Ascending aorta (tissue), 2 donors: ENCODE data around the gene ZNF383. TPM values are rescaled to one million over a fixed set of nuclear protein-coding genes. Genes with fewer than 3 reads are reported as not detected.
"Not testable (repeated sequence)": the region's sequence is repeated elsewhere in the genome, so short reads cannot be mapped to it uniquely, and the experiment has no call there.

Experiments used
- DNase-seq, 2 donors: peaks; one replicate each; pipeline ENCODE4 v3.0.0-alpha.2; 2019; ENCODE audit warnings: low spot score in 2 of 2
- H3K27ac ChIP-seq, 2 donors: fragments of 200-600 bp; sonication (generic); one replicate each; pipeline ENCODE4 v1.5.1; 2016 to 2017; ENCODE audit warnings: mild to moderate bottlenecking in 1 of 2
- H3K27me3 ChIP-seq: fragments of 200-600 bp; sonication (generic); one replicate; pipeline ENCODE4 v1.5.1; 2017
- H3K36me3 ChIP-seq, 2 donors: fragments of 200-600 bp; sonication (generic); one replicate each; pipeline ENCODE4 v1.5.1; 2016
- H3K4me1 ChIP-seq, 2 donors: fragments of 200-600 bp; sonication (generic); one replicate each; pipeline ENCODE4 v1.5.1; 2016 to 2017; ENCODE audit warnings: mild to moderate bottlenecking in 1 of 2
- H3K4me3 ChIP-seq, 2 donors: fragments of 200-600 bp; sonication (generic); one replicate each; pipeline ENCODE4 v1.5.1; 2016 to 2017; ENCODE audit warnings: mild to moderate bottlenecking in 1 of 2
- H3K9me3 ChIP-seq, 2 donors: fragments of 200-600 bp; sonication (generic); one replicate each; pipeline ENCODE4 v1.5.1; 2016
- intact Hi-C: fragments of 100-400 bp; cut with DNase I; formaldehyde crosslinking; loops from one replicate; pipeline ENCODE4 v1.15.1; 2023
- total RNA-seq: library from RNA; depleted of rRNA; stranded (reverse); fragments of >200 nt; gene quantifications from one replicate; pipeline ENCODE4 v1.1.0, GENCODE V29; 2016
- TF ChIP-seq, protein P1 (sequence below), 3 experiments: fragments of 200-600 bp in 2 of 3; fragments of 450-650 bp in 1 of 3; sonication (generic) in 2 of 3; IDR thresholded peaks; one replicate each; pipeline ENCODE4 v1.5.1; 2016 to 2019; ENCODE audit warnings: antibody characterized with exemption in 3 of 3, mild to moderate bottlenecking in 1 of 3, moderate library complexity in 1 of 3

ZNF383 gene
- total RNA-seq, 1 donor from 2014 or later = 6.9 TPM

DNA sequence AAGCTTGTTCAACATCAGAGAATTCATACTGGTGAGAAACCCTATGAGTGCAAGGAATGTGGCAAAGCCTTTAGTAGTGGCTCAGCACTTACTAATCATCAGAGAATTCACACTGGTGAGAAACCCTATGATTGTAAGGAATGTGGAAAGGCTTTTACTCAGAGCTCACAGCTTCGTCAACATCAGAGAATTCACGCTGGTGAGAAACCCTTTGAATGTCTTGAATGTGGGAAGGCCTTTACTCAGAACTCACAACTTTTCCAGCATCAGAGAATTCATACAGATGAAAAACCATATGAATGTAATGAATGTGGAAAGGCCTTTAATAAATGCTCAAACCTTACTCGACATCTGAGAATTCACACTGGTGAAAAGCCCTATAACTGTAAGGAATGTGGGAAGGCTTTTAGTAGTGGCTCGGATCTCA lies 25.2 kb downstream of the ZNF383 start:
- Histone ChIP-seq H3K36me3 (peaks cover 75 to 86% of the 10 kb centered on the region in 2 donors), H3K4me3 (no peak overlapping the region), H3K27me3 (no peaks in the 10 kb centered on the region), H3K9me3 (peaks cover 91 to 100% of the 10 kb centered on the region in 2 donors), H3K27ac (no peak overlapping the region), H3K4me1 (no peaks in the 10 kb centered on the region)
- no peak for DNase-seq
- intact Hi-C loops = no loop called here
- TF ChIP-seq, protein P1, sequence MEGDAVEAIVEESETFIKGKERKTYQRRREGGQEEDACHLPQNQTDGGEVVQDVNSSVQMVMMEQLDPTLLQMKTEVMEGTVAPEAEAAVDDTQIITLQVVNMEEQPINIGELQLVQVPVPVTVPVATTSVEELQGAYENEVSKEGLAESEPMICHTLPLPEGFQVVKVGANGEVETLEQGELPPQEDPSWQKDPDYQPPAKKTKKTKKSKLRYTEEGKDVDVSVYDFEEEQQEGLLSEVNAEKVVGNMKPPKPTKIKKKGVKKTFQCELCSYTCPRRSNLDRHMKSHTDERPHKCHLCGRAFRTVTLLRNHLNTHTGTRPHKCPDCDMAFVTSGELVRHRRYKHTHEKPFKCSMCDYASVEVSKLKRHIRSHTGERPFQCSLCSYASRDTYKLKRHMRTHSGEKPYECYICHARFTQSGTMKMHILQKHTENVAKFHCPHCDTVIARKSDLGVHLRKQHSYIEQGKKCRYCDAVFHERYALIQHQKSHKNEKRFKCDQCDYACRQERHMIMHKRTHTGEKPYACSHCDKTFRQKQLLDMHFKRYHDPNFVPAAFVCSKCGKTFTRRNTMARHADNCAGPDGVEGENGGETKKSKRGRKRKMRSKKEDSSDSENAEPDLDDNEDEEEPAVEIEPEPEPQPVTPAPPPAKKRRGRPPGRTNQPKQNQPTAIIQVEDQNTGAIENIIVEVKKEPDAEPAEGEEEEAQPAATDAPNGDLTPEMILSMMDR (IDR thresholded peaks at IDR 0.05) = no peak

DNA sequence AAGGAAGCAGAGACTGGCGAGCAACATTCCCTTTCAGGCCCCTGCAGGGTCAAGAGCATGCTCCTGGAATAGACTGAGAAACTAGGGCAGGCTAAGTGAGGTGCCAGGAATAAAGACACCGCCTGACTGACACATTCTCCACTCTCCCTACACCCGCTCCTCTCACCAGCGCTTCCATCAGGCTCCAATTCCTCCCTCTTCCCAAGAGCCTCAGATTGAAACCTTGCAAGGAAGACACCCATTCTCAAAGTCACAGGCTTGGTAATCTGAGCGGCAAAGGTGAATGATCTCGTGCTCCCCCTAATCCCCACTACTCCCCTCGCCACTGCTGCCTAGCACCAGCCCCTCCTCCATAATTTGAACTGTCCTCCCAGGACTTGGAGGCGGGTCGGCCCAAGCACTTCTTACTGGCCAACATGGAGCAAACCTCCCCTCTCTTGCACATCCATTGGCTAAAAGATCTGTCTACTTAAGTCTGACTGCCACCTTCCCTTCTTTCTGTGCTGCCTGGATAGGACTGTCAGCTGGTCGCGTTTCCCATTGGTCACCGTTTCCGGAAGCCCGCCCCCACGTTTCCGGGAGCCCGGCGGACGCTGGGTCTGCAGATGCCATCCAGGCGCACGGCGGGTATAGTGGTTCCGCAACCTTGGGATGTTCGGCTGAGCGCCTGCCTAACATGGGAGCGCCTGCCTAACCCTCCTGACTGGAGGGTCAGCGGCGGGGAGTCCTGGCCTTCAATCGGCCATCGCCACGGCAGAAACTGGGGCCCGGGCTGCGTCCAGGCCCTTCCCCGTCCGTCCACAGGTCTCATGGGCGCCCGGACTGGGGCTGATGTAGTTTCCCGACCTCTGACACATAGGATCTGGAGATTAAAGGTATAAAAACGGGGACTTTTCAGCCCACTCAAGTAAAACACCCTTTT lies 33.6 kb downstream of the ZNF383 start:
- Histone ChIP-seq H3K27ac (no peak overlapping the region), H3K36me3 (peaks cover 0 to 2% of the 10 kb centered on the region in 2 donors), H3K4me1 (no peaks in the 10 kb centered on the region), H3K9me3 (peaks cover 51 to 87% of the 10 kb centered on the region in 2 donors), H3K4me3 (peak overlapping the region; percentile 50 to 57), H3K27me3 (no peaks in the 10 kb centered on the region)
- intact Hi-C loops = no loop called here
- TF ChIP-seq, protein P1 (IDR thresholded peaks at IDR 0.05) = no peak
- DNase-seq = peak; percentile 10 to 72

DNA sequence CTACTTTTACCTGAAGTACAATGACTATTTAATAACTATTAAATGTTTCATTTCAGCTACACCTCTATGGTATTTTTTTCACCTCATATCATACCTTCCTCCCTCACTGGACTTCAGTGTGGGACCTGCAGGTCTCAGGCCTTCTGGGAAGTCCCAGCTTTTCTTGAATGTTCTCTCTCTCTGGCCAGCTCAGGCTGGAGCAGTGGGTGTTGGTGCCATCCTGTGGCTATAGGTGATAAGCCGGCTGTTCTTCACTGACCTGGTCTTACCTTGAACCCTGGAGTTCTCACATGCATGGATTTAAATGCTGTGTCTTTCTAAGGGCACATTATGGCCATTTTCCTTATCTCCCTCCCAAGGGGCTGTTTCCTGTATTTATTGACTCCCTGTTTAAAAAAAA lies 45.0 kb downstream of the ZNF383 start:
- H3K36me3 ChIP-seq, H3K4me3 ChIP-seq, H3K27ac ChIP-seq, DNase-seq, H3K4me1 ChIP-seq, H3K27me3 ChIP-seq, H3K9me3 ChIP-seq, intact Hi-C loops: not testable (repeated sequence)

DNA sequence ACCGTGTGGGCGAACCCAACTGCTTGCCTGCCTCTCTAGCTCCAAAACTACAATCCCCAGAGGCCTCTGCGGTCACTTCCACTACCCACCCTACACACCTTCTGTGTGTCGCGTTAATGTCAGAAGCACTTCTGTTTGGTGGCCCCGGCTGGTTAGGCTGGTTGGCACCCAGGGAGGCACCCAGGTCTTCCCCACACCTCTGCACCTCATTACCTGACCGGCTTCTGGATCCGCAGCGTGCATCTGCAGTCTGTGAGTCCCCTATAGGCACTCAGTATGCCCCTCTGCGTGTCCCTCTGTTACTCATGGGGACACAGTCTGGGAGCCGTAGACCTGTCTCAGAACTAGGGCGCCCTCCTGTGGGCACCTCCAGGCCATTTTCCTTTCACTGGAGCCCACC lies 49.0 kb downstream of the ZNF383 start:
- H3K4me3 ChIP-seq, DNase-seq, H3K9me3 ChIP-seq, H3K27me3 ChIP-seq, H3K27ac ChIP-seq, H3K4me1 ChIP-seq, H3K36me3 ChIP-seq, intact Hi-C loops: not testable (repeated sequence)

DNA sequence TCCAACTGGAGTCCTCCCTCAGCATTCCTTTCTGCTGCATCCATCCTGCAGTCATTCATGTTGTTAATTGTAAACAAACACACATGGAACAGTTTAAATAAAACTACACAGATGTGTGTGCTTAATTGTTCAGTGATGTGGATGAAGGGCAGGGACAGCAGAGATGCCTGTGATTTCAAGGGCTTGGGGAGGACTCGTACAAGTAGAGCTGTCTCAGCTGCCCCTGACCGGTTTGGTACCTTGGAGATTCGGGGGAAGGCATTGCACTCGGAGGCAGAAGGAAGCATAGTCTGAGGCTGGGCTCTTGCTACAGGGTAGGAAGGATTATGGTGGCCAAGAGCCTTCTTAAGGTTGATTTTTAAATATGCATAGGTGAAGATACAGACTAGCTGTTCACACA lies 49.7 kb downstream of the ZNF383 start:
- H3K4me1 ChIP-seq, H3K36me3 ChIP-seq, H3K4me3 ChIP-seq, DNase-seq, H3K27me3 ChIP-seq, H3K9me3 ChIP-seq, intact Hi-C loops, H3K27ac ChIP-seq: not testable (repeated sequence)

DNA sequence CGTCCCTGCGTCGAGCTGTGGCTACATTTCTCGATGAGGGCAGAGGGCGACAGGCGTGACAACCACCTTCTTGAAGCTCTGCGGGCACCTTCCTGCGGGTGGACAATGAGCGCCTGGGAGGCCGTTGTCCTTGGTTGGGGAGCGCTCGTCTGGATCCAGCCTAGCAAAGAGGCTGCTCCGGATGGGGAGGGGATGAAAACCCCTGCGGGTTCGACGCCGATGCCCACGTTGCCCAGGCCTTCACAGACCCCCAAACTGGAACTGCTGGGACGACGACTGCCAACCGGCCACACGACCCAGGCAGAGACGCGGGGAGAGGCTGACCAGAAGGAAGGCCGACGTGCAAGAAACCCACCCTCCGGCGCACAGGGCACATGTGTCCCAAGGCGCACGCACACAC lies 62.6 kb downstream of the ZNF383 start:
- H3K36me3 ChIP-seq, H3K27me3 ChIP-seq, DNase-seq, H3K9me3 ChIP-seq, intact Hi-C loops, H3K27ac ChIP-seq, H3K4me3 ChIP-seq, H3K4me1 ChIP-seq: not testable (repeated sequence)

DNA sequence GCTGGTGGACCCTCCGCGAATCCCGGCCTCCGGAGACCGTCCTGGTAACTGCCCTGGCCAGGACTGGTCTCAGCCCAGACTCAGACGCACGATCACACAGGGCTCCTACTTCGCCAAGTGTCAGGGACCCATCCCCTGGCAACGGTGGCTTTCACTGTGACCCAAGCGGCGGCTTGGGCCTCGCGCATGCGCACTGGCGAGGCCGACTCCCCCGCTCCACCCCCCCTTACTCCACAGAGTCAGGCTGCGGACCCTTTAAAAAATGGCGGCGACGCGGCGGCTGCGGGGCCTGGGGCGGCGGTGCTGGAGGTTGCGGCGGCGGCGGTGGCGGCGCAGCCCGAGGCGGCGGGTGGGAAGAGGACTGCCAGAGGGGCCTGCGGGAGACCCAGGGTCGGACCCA lies 66.0 kb downstream of the ZNF383 start:
- DNase-seq, H3K9me3 ChIP-seq, H3K27ac ChIP-seq, H3K4me1 ChIP-seq, H3K36me3 ChIP-seq, H3K4me3 ChIP-seq, intact Hi-C loops, H3K27me3 ChIP-seq: not testable (repeated sequence)

DNA sequence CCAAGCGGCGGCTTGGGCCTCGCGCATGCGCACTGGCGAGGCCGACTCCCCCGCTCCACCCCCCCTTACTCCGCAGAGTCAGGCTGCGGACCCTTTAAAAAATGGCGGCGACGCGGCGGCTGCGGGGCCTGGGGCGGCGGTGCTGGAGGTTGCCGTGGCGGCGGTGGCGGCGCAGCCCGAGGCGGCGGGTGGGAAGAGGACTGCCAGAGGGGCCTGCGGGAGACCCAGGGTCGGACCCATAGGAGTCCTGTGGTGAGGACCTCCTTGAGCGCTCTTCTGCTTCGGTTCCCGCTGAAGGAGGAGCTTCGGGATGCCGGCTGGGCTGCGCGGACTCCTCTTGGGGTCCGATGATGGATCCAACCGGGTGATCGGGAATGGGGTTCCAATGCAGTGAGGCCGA lies 71.2 kb downstream of the ZNF383 start:
- H3K4me1 ChIP-seq, intact Hi-C loops, H3K36me3 ChIP-seq, H3K27ac ChIP-seq, H3K4me3 ChIP-seq, H3K27me3 ChIP-seq: not testable (repeated sequence)
- peak in 1 of 2 donors; percentile 24 for DNase-seq
- H3K9me3 ChIP-seq = peaks cover 6 to 15% of the 10 kb centered on the region in 2 donors

DNA sequence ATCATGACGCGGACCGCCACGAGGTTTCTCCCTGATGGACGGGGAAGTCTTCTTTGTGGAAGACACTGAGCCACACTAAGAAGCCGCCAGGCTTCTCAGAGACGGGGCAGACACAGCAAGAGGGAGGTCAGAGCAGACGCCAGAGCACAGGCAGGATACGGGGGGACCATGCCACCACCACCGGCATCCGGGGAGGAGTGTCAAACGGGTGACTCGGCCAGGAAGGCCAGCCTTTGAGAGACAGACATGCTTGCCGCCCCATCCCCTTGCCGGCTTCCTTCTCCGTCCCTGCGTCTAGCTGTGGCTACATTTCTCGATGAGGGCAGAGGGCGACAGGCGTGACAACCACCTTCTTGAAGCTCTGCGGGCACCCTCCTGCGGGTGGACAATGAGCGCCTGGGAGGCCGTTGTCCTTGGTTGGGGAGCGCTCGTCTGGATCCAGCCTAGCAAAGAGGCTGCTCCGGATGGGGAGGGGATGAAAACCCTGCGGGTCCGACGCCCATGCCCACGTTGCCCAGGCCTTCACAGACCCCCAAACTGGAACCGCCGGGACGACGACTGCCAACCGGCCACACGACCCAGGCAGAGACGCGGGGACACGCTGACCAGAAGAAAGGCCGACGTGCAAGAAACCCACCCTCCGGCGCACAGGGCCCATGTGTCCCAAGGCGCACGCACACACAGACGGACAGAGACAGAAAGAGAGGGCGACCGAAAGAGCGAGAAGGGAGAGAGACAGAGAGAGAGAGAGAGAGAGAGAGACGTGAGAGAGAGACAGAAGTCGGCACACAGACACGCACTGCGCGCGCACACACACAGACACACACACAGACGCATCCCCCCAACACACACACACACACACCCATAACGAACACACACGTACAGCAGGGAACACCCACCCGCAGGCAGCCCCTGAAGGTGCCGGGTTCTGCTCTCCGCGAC lies 75.3 kb downstream of the ZNF383 start:
- H3K36me3 ChIP-seq, H3K4me1 ChIP-seq, intact Hi-C loops, H3K27ac ChIP-seq, H3K4me3 ChIP-seq, H3K27me3 ChIP-seq: not testable (repeated sequence)
- peaks cover 6 to 15% of the 10 kb centered on the region in 2 donors for H3K9me3 ChIP-seq
- peak; percentile 53 to 73 for DNase-seq

DNA sequence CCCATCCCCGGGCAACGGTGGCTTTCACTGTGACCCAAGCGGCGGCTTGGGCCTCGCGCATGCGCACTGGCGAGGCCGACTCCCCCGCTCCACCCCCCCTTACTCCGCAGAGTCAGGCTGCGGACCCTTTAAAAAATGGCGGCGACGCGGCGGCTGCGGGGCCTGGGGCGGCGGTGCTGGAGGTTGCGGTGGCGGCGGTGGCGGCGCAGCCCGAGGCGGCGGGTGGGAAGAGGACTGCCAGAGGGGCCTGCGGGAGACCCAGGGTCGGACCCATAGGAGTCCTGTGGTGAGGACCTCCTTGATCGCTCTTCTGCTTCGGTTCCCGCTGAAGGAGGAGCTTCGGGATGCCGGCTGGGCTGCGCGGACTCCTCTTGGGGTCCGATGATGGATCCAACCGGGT lies 76.2 kb downstream of the ZNF383 start:
- DNase-seq, H3K4me3 ChIP-seq, intact Hi-C loops, H3K27me3 ChIP-seq, H3K36me3 ChIP-seq, H3K4me1 ChIP-seq, H3K27ac ChIP-seq: not testable (repeated sequence)
- H3K9me3 ChIP-seq = peaks cover 6 to 13% of the 10 kb centered on the region in 2 donors
